GM21515 (cell line): Measurements from ENCODE around the gene ITK.
"Not testable (repeated sequence)": the region's sequence is repeated elsewhere in the genome, so short reads cannot be mapped to it uniquely, and the experiment has no call there.

Experiments used
- ATAC-seq: cut with Tn5 transposase; IDR thresholded peaks from one replicate; pipeline ENCODE4 v1.9.1; 2021; ENCODE audit not compliant: unreplicated experiment

ITK gene

GRCh38 chr5:157167214-157167621, 13.4 kb upstream of the ITK start:
- no peak for ATAC-seq

GRCh38 chr5:157168286-157168685, 12.4 kb upstream of the ITK start:
- no peak for ATAC-seq

- peak; percentile 98 for ATAC-seq
Observed at GRCh38 chr5:157172403-157172802, 8.2 kb upstream of the ITK start.

- no peak for ATAC-seq
Observed at GRCh38 chr5:157175071-157175612, 5.5 kb upstream of the ITK start.

GRCh38 chr5:157177953-157178352, 2.7 kb upstream of the ITK start:
- ATAC-seq = no peak

GRCh38 chr5:157178966-157179365, 1.7 kb upstream of the ITK start:
- ATAC-seq = no peak

GRCh38 chr5:157182143-157182757, 1.6 kb downstream of the ITK start:
- ATAC-seq = no peak

- ATAC-seq = no peak
Observed at GRCh38 chr5:157184117-157184670, 3.6 kb downstream of the ITK start.

GRCh38 chr5:157185122-157185521, 4.5 kb downstream of the ITK start:
- not testable (repeated sequence) for ATAC-seq

GRCh38 chr5:157186309-157187045, 5.8 kb downstream of the ITK start:
- ATAC-seq = no peak

GRCh38 chr5:157187046-157187754, 6.6 kb downstream of the ITK start:
- no peak for ATAC-seq

- ATAC-seq = no peak
Observed at GRCh38 chr5:157188270-157188669, 7.6 kb downstream of the ITK start.

GRCh38 chr5:157189223-157189622, 8.6 kb downstream of the ITK start:
- ATAC-seq = no peak

- ATAC-seq = no peak
Observed at GRCh38 chr5:157193699-157194424, 13.2 kb downstream of the ITK start.

- ATAC-seq = no peak
Observed at GRCh38 chr5:157196045-157196444, 15.4 kb downstream of the ITK start.

GRCh38 chr5:157197086-157197485, 16.4 kb downstream of the ITK start:
- no peak for ATAC-seq

GRCh38 chr5:157198277-157198986, 17.8 kb downstream of the ITK start:
- no peak for ATAC-seq

- ATAC-seq = no peak
Observed at GRCh38 chr5:157201857-157202256, 21.2 kb downstream of the ITK start.

- ATAC-seq = no peak
Observed at GRCh38 chr5:157203417-157203816, 22.8 kb downstream of the ITK start.

- ATAC-seq = no peak
Observed at GRCh38 chr5:157204765-157205164, 24.1 kb downstream of the ITK start.
